Measurements from ENCODE around the gene FOXRED2.
A peak's percentile ranks its signal among the peaks of the same experiment; 100 is the strongest.

FOXRED2 gene

GRCh38 chr22:36467042-36467810 is 39.6 kb downstream of the FOXRED2 start:
- Mint-ChIP-seq H3K27me3 (no peaks in the 10 kb centered on the region), H3K4me3 (no peak overlapping the region), H3K4me1 (peaks cover 16% of the 10 kb centered on the region), H3K27ac (peak overlapping the region; percentile 69), H3K9me3 (no peaks in the 10 kb centered on the region), H3K36me3 (peaks cover 33% of the 10 kb centered on the region)
- no peak for ATAC-seq

DNA sequence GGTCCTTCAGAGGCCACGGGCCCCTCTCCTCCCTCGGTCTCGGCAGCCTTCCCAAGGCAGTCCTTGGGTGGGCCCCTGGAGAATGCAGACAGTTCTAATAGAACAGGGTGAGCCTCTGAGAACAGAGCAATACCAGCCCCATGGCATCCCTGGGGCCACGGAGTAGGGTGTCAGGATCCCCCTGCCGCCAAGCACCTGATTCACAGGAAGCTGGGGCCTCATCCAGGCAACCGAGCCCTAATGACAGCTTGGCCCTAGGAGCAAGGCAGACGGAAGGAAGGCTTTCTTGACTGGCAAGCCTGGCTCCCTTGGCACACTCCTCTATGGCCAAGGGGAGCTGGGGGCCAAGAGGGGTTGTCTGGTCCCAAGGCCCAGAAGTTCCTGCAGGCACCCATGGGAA is 40.6 kb downstream of the FOXRED2 start:
- peaks cover 28% of the 10 kb centered on the region for H3K36me3 Mint-ChIP-seq
- ATAC-seq: no peak
- H3K27me3 Mint-ChIP-seq: no peaks in the 10 kb centered on the region
- no peaks in the 10 kb centered on the region for H3K9me3 Mint-ChIP-seq
- peaks cover 16% of the 10 kb centered on the region for H3K4me1 Mint-ChIP-seq
- H3K4me3 Mint-ChIP-seq: no peak overlapping the region
- peak overlapping the region; percentile 69 for H3K27ac Mint-ChIP-seq

DNA sequence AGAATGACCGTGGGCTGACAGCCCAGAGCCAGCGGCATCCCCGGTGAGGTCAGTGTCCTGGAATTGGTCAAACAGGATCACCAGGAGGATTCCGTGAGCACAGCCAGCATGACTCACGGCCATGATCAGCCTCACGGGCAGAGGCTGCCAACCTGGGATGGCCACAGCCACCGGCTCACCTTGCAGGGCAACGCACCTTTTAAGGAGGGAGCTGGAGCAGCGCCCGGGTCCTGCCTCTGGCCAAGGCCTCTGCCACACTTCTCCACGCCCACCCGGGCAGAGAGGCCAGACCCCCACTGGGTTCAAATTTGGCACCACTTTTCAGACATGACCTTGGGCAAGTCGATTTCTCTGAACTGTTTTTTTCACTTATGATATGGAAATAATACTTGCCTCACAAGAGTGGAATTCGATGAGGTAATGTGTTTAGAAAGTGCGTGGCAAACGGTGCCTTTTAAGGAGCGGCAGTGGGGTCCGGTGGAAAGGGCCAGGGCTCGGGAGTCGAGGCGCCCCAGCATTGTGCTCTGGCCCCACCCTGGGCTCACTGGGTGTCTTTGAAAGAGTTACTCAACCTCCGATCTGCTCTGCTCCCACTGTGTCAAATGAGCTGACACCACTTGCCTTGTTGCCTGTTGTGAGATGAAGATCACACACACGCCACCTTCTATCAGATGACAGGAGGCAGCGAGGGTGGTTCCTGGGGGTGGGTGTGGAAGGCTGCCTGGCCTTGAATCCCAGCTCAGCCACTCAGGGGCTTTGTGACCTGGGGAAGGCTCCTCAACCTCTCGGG is 41.4 kb downstream of the FOXRED2 start:
- Mint-ChIP-seq H3K4me1 (peaks cover 18% of the 10 kb centered on the region), H3K27ac (peak overlapping the region; percentile 35), H3K4me3 (no peak overlapping the region), H3K36me3 (peaks cover 28% of the 10 kb centered on the region), H3K9me3 (no peaks in the 10 kb centered on the region), H3K27me3 (no peaks in the 10 kb centered on the region)
- ATAC-seq: no peak

GRCh38 chr22:36464715-36465231 is 42.1 kb downstream of the FOXRED2 start:
- H3K9me3 Mint-ChIP-seq: no peaks in the 10 kb centered on the region
- no peak for ATAC-seq
- no peak overlapping the region for H3K4me3 Mint-ChIP-seq
- peak overlapping the region; percentile 35 for H3K27ac Mint-ChIP-seq
- H3K4me1 Mint-ChIP-seq: peaks cover 12% of the 10 kb centered on the region
- peaks cover 28% of the 10 kb centered on the region for H3K36me3 Mint-ChIP-seq
- no peaks in the 10 kb centered on the region for H3K27me3 Mint-ChIP-seq

- no peak overlapping the region for H3K27ac Mint-ChIP-seq
- H3K27me3 Mint-ChIP-seq: no peaks in the 10 kb centered on the region
- no peak overlapping the region for H3K4me3 Mint-ChIP-seq
- H3K4me1 Mint-ChIP-seq: peaks cover 12% of the 10 kb centered on the region
- no peak for ATAC-seq
- peaks cover 28% of the 10 kb centered on the region for H3K36me3 Mint-ChIP-seq
- H3K9me3 Mint-ChIP-seq: no peaks in the 10 kb centered on the region
Measured at GRCh38 chr22:36463783-36464184, 43.1 kb downstream of the FOXRED2 start.

GRCh38 chr22:36461665-36462649 is 44.9 kb downstream of the FOXRED2 start:
- Mint-ChIP-seq H3K4me3 (no peak overlapping the region), H3K4me1 (peaks cover 8% of the 10 kb centered on the region), H3K27me3 (no peaks in the 10 kb centered on the region), H3K36me3 (peaks cover 18% of the 10 kb centered on the region), H3K9me3 (no peaks in the 10 kb centered on the region), H3K27ac (peak overlapping the region; percentile 69)
- ATAC-seq: no peak

GRCh38 chr22:36460202-36460601 is 46.6 kb downstream of the FOXRED2 start:
- no peaks in the 10 kb centered on the region for H3K27me3 Mint-ChIP-seq
- peaks cover under 1% of the 10 kb centered on the region for H3K36me3 Mint-ChIP-seq
- no peaks in the 10 kb centered on the region for H3K9me3 Mint-ChIP-seq
- no peak overlapping the region for H3K4me3 Mint-ChIP-seq
- peak overlapping the region; percentile 69 for H3K27ac Mint-ChIP-seq
- no peak for ATAC-seq
- H3K4me1 Mint-ChIP-seq: peaks cover 15% of the 10 kb centered on the region

- Mint-ChIP-seq H3K9me3 (no peaks in the 10 kb centered on the region), H3K4me3 (no peak overlapping the region), H3K27me3 (no peaks in the 10 kb centered on the region), H3K4me1 (peaks cover 30% of the 10 kb centered on the region), H3K36me3 (no peaks in the 10 kb centered on the region), H3K27ac (peak overlapping the region; percentile 56)
- no peak for ATAC-seq
Measured at GRCh38 chr22:36457688-36458450, 49.0 kb downstream of the FOXRED2 start.

GRCh38 chr22:36456464-36456845 is 50.4 kb downstream of the FOXRED2 start:
- ATAC-seq: no peak
- Mint-ChIP-seq H3K27me3 (no peaks in the 10 kb centered on the region), H3K9me3 (no peaks in the 10 kb centered on the region), H3K27ac (peak overlapping the region; percentile 65), H3K36me3 (no peaks in the 10 kb centered on the region), H3K4me1 (peaks cover 44% of the 10 kb centered on the region), H3K4me3 (no peak overlapping the region)

DNA sequence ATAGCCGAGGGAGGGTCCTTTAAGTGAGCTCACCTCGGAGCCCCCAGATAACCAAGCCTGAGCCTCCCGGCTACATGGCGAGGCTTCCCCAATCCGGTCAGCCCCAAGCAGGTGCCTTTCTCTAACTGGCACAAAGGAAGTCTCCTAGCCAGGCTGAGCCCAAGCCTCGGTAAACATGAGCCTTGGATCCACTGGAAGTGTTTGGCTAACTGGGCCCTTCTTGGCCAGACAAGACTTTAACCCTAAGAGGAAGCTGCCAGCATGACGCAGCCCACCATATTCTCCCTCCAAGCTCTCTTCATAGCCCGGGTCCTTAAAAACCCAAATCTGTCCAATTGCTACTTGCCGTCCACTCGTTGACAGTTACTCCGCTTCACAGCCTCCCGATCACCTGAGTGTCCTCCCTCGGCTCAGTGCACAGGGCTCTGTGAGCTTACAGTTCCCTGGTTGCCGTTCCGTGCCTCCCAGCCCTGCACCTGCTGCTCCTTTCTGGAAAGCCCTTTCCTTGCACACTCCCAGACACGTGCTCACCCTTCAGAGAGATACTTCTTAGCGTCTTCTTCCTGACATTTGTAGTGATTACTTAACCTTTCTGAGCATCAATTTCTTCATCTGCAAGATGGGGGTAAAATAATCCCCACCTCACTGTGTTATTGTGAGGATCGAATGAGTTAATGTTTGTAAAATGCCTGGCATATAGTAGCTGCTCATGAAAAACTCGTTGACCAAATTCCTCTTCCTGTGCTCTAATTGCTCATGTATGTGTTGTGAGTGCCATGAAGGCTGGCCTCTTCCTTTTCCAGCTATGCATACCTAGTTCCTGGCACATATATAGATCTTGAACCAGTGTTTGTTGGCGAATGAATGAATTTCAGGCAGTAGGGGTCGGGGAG is 51.0 kb downstream of the FOXRED2 start:
- Mint-ChIP-seq H3K4me1 (peaks cover 48% of the 10 kb centered on the region), H3K27ac (peak overlapping the region; percentile 65), H3K9me3 (no peaks in the 10 kb centered on the region), H3K36me3 (no peaks in the 10 kb centered on the region), H3K27me3 (no peaks in the 10 kb centered on the region), H3K4me3 (peak overlapping the region; percentile 75)
- no peak for ATAC-seq

DNA sequence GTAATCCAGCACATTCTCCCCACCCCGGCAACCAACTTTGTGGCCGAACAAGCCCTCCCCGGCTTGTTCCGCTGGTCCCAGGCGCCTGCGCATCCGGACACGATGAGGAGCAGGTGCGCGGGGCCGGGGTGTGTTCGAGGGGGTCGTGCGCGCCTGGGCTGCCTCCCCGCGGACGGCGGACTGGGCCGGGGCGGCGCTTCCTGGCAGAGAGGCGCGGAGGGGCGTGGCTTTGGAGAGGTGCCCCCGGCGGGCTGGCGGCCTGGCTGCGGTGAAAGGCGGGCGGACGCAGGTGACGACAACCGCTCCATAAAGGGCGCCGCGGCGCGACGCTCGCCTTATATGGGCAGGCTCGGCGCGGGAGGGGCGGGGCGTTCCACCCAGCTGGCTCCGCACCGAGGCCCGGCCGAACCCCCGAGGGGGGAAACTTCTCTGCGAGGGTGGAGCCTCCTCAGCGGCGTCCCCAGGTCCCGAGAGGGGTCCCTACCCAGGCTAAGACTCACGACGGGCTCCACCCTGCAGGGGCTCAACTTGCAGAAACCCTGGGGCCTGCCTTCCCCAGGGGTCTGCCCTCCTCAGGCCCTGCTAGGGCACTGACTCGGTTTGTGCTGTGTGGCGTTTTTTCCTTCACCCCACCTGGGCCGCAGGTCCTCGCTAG is 51.8 kb downstream of the FOXRED2 start:
- H3K4me1 Mint-ChIP-seq: peaks cover 46% of the 10 kb centered on the region
- no peaks in the 10 kb centered on the region for H3K36me3 Mint-ChIP-seq
- peak overlapping the region; percentile 65 for H3K27ac Mint-ChIP-seq
- no peaks in the 10 kb centered on the region for H3K9me3 Mint-ChIP-seq
- ATAC-seq: peak; percentile 83
- peak overlapping the region; percentile 75 for H3K4me3 Mint-ChIP-seq
- no peaks in the 10 kb centered on the region for H3K27me3 Mint-ChIP-seq

DNA sequence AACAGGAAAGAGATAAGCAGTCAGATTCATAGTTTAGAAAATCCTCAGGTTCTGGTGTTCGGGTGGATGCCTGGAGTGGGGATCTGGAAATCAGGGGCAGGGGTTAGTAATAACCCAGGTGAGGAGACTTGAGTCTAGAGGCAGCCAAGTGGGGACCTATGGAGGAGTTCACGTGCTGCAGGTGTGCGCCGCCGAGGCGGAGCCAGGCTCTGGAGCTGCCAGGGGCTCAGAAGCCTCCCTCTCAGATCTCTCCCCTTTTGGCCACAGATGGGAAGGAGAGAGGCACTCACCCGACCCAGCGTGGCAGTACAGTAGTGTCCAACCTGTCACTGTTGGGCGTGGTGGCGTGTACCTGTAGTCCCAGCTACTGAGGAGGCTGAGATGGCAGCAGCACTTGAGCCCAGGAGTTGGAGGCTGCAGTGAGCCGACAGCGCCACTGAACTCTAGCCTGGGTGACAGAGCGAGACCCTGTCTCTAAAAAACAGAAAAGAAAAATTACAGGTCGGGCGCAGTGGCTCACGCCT is 52.9 kb downstream of the FOXRED2 start:
- Mint-ChIP-seq H3K27ac (peak overlapping the region; percentile 65), H3K27me3 (no peaks in the 10 kb centered on the region), H3K9me3 (no peaks in the 10 kb centered on the region), H3K36me3 (no peaks in the 10 kb centered on the region), H3K4me1 (peaks cover 48% of the 10 kb centered on the region), H3K4me3 (peak overlapping the region; percentile 63)
- no peak for ATAC-seq

Data from stimulated activated memory B cell treated with anti-CD40 and anti-IgM and Interleukin-4, amounts not matched to agents 10 μg/mL and 1 μg/mL and 100 μg/mL, for 72 hours (primary cell).